Measurements from ENCODE around the gene MMP20.
A peak's percentile ranks its signal among the peaks of the same experiment; 100 is the strongest.
"Not testable (repeated sequence)": the region's sequence is repeated elsewhere in the genome, so short reads cannot be mapped to it uniquely, and the experiment has no call there.

The MMP20 gene

GRCh38 chr11:102625177-102625576 lies at the start of gene MMP20:
TSS of gene MMP20 (minus strand) at chr11:102625332. CDS start at chr11:102625319, 13 bp downstream.
- no peak for DNase-seq (ENCODE audit: low read depth, low spot score)

GRCh38 chr11:102669664-102670063 lies 44.5 kb upstream of the MMP20 start:
- peak; percentile 23 for DNase-seq (ENCODE audit: low read depth, low spot score)

GRCh38 chr11:102666331-102666957 lies 41.3 kb upstream of the MMP20 start:
- DNase-seq (ENCODE audit: low read depth, low spot score), result peak; percentile 69

- no peak for DNase-seq (ENCODE audit: low read depth, low spot score)
Observed at GRCh38 chr11:102664001-102664752, 39.0 kb upstream of the MMP20 start.

GRCh38 chr11:102662607-102663006 lies 37.5 kb upstream of the MMP20 start:
- DNase-seq (ENCODE audit: low read depth, low spot score), result no peak

- DNase-seq (ENCODE audit: low read depth, low spot score), result no peak
Observed at GRCh38 chr11:102661040-102661439, 35.9 kb upstream of the MMP20 start.

GRCh38 chr11:102656528-102656927 lies 31.4 kb upstream of the MMP20 start:
- no peak for DNase-seq (ENCODE audit: low read depth, low spot score)

GRCh38 chr11:102655547-102655946 lies 30.4 kb upstream of the MMP20 start:
- no peak for DNase-seq (ENCODE audit: low read depth, low spot score)

- no peak for DNase-seq (ENCODE audit: low read depth, low spot score)
Observed at GRCh38 chr11:102654761-102655160, 29.6 kb upstream of the MMP20 start.

- DNase-seq (ENCODE audit: low read depth, low spot score), result no peak
Observed at GRCh38 chr11:102653744-102654291, 28.7 kb upstream of the MMP20 start.

GRCh38 chr11:102647430-102647829 lies 22.3 kb upstream of the MMP20 start:
- no peak for DNase-seq (ENCODE audit: low read depth, low spot score)

GRCh38 chr11:102643941-102644340 lies 18.8 kb upstream of the MMP20 start:
- DNase-seq (ENCODE audit: low read depth, low spot score), result no peak

GRCh38 chr11:102640946-102641345 lies 15.8 kb upstream of the MMP20 start:
- DNase-seq (ENCODE audit: low read depth, low spot score), result no peak

- DNase-seq (ENCODE audit: low read depth, low spot score), result no peak
Observed at GRCh38 chr11:102639656-102640055, 14.5 kb upstream of the MMP20 start.

- DNase-seq (ENCODE audit: low read depth, low spot score), result no peak
Observed at GRCh38 chr11:102637731-102638130, 12.6 kb upstream of the MMP20 start.

- no peak for DNase-seq (ENCODE audit: low read depth, low spot score)
Observed at GRCh38 chr11:102633385-102634026, 8.4 kb upstream of the MMP20 start.

GRCh38 chr11:102632026-102632425 lies 6.9 kb upstream of the MMP20 start:
- no peak for DNase-seq (ENCODE audit: low read depth, low spot score)

- no peak for DNase-seq (ENCODE audit: low read depth, low spot score)
Observed at GRCh38 chr11:102630598-102631448, 5.7 kb upstream of the MMP20 start.

GRCh38 chr11:102629908-102630307 lies 4.8 kb upstream of the MMP20 start:
- not testable (repeated sequence) for DNase-seq (ENCODE audit: low read depth, low spot score)

GRCh38 chr11:102626676-102627075 lies 1.5 kb upstream of the MMP20 start:
- DNase-seq (ENCODE audit: low read depth, low spot score), result peak; percentile 30

GRCh38 chr11:102623998-102624397 lies 1.1 kb downstream of the MMP20 start:
- DNase-seq (ENCODE audit: low read depth, low spot score), result no peak

GRCh38 chr11:102623128-102623527 lies 2.0 kb downstream of the MMP20 start:
- DNase-seq (ENCODE audit: low read depth, low spot score), result no peak
